Measurements from ENCODE around the gene WDR72.
"Not testable (repeated sequence)": the region's sequence is repeated elsewhere in the genome, so short reads cannot be mapped to it uniquely, and the experiment has no call there.

Gene WDR72

GRCh38 chr15:53695365-53695764 is 64.1 kb downstream of the WDR72 start:
- DNase-seq = no peak

GRCh38 chr15:53694476-53694874 is 65.0 kb downstream of the WDR72 start:
- no peak for DNase-seq

GRCh38 chr15:53693729-53694475 is 65.6 kb downstream of the WDR72 start:
- no peak for DNase-seq

- DNase-seq = not testable (repeated sequence)
These were observed 75.3 kb downstream of the WDR72 start for GRCh38 chr15:53684162-53684561.

GRCh38 chr15:53681056-53681455 is 78.4 kb downstream of the WDR72 start:
- no peak for DNase-seq

GRCh38 chr15:53675832-53676231 is 83.6 kb downstream of the WDR72 start:
- no peak for DNase-seq

GRCh38 chr15:53671545-53671944 is 87.9 kb downstream of the WDR72 start:
- no peak for DNase-seq

GRCh38 chr15:53670701-53671100 is 88.8 kb downstream of the WDR72 start:
- DNase-seq = no peak

GRCh38 chr15:53665930-53666329 is 93.5 kb downstream of the WDR72 start:
- DNase-seq = no peak

- DNase-seq = no peak
These were observed 100.5 kb downstream of the WDR72 start for GRCh38 chr15:53658827-53659555.

GRCh38 chr15:53658255-53658654 is 101.2 kb downstream of the WDR72 start:
- DNase-seq = no peak

GRCh38 chr15:53648934-53649333 is 110.5 kb downstream of the WDR72 start:
- DNase-seq = no peak

GRCh38 chr15:53644660-53645059 is 114.8 kb downstream of the WDR72 start:
- no peak for DNase-seq

- DNase-seq = no peak
These were observed 124.9 kb downstream of the WDR72 start for GRCh38 chr15:53634517-53635106.

GRCh38 chr15:53627279-53627678 is 132.2 kb downstream of the WDR72 start:
- no peak for DNase-seq

GRCh38 chr15:53625962-53626845 is 133.3 kb downstream of the WDR72 start:
- no peak for DNase-seq

- no peak for DNase-seq
These were observed 134.2 kb downstream of the WDR72 start for GRCh38 chr15:53625260-53625659.

GRCh38 chr15:53618461-53618860 is 141.0 kb downstream of the WDR72 start:
- DNase-seq = no peak

- DNase-seq = no peak
These were observed 148.1 kb downstream of the WDR72 start for GRCh38 chr15:53611145-53611920.

- DNase-seq = no peak
These were observed 168.4 kb downstream of the WDR72 start for GRCh38 chr15:53591041-53591440.

- DNase-seq = no peak
These were observed 169.1 kb downstream of the WDR72 start for GRCh38 chr15:53590380-53590779.

- no peak for DNase-seq
These were observed 169.9 kb downstream of the WDR72 start for GRCh38 chr15:53589520-53590057.
